Endothelial cell of umbilical vein (primary cell): ENCODE results near the gene COL9A3. TPM values are rescaled to one million over a fixed set of nuclear protein-coding genes. Genes with fewer than 3 reads are reported as not detected.

Source experiments
- BruUV-seq: library from RNA; stranded (reverse); fragments of 400-500 nt; replicated peaks from 2 replicates; lab custom pipeline; 2021; lab: Mats Ljungman, UMichigan
- CTCF ChIA-PET: fragments of 300-600, 350-600 bp; sonication (Branson Sonifier 250); formaldehyde crosslinking; loops from one replicate; lab custom pipeline; 2021; ENCODE audit warnings: antibody characterized with exemption, inconsistent platforms; lab: Charles Lee
- POLR2A ChIA-PET: fragments of 300-600, 350-600 bp; sonication (Branson Sonifier 250); formaldehyde crosslinking; loops from one replicate; lab custom pipeline; 2021; ENCODE audit warnings: antibody characterized with exemption, inconsistent platforms; lab: Charles Lee
- DNase-seq: peaks from one replicate; pipeline ENCODE4 v3.0.0-alpha.2; 2011; ENCODE audit warnings: low read depth, low spot score
- FAIRE-seq: peaks from 2 replicates; lab custom pipeline; 2011; peaks lifted over from hg19 to GRCh38; lab: Jason Lieb, UNC
- H2AFZ ChIP-seq: 2 replicates; pipeline ENCODE4 v1.6.0; 2012; ENCODE audit warnings: low read depth, low read length, control low read depth, inconsistent platforms
- H3K27ac ChIP-seq: 2 replicates; pipeline ENCODE4 v1.5.1; 2011; ENCODE audit warnings: low read depth, mild to moderate bottlenecking, control low read depth, low read length, moderate library complexity; ENCODE audit not compliant: insufficient read depth
- H3K27me3 ChIP-seq, 2 experiments: 2 replicates each; pipeline versions ENCODE4 v1.6.0 to v1.6.1; 2011; ENCODE audit warnings: low read length in 2 of 2, mixed read lengths in 1 of 2; ENCODE audit not compliant: control insufficient read depth in 2 of 2, insufficient read depth in 2 of 2
- H3K36me3 ChIP-seq, 2 experiments: 2 replicates in 1 of 2; 3 replicates in 1 of 2; pipeline ENCODE4 v1.5.1; 2011; ENCODE audit warnings: low read length in 2 of 2, mild to moderate bottlenecking in 1 of 2, moderate library complexity in 1 of 2; ENCODE audit not compliant: control insufficient read depth in 2 of 2, insufficient read depth in 2 of 2; ENCODE audit errors: extremely low read depth in 1 of 2
- H3K4me1 ChIP-seq: 3 replicates; pipeline ENCODE4 v1.5.1; 2011; ENCODE audit warnings: mild to moderate bottlenecking, low read length; ENCODE audit not compliant: control insufficient read depth, insufficient read depth; ENCODE audit errors: extremely low read depth
- H3K4me2 ChIP-seq: 2 replicates; pipeline ENCODE4 v1.6.1; 2011; ENCODE audit warnings: low read length, control low read depth, mixed read lengths; ENCODE audit not compliant: insufficient read depth
- H3K4me3 ChIP-seq, 3 experiments: fragments of 200-600 bp in 1 of 3; sonication (generic), shearing (Covaris generic) in 1 of 3; replicated peaks in 1 of 3; 2 replicates each; pipeline ENCODE4 v1.5.1; 2011 to 2016; ENCODE audit warnings: control low read depth in 3 of 3, low read length in 3 of 3, mild to moderate bottlenecking in 2 of 3, inconsistent platforms in 1 of 3, low read depth in 1 of 3, moderate library complexity in 1 of 3; ENCODE audit not compliant: insufficient read depth in 1 of 3
- H3K79me2 ChIP-seq: 2 replicates; pipeline ENCODE4 v1.6.0; 2012; ENCODE audit warnings: low read length, inconsistent platforms; ENCODE audit not compliant: control insufficient read depth, insufficient read depth
- H3K9ac ChIP-seq: replicated peaks from 2 replicates; pipeline ENCODE3; 2011; ENCODE audit warnings: low read length, control low read depth; ENCODE audit not compliant: insufficient read depth; ENCODE audit errors: extremely low read depth
- H3K9me1 ChIP-seq: replicated peaks from 3 replicates; pipeline ENCODE4 v1.6.0; 2011; ENCODE audit warnings: mild to moderate bottlenecking, low read length; ENCODE audit not compliant: control insufficient read depth, insufficient read depth; ENCODE audit errors: extremely low read depth
- H3K9me3 ChIP-seq: replicated peaks from 2 replicates; pipeline ENCODE4 v1.5.1; 2012; ENCODE audit warnings: low read length, inconsistent platforms; ENCODE audit not compliant: control insufficient read depth, insufficient read depth
- H4K20me1 ChIP-seq: replicated peaks from 2 replicates; pipeline ENCODE3; 2011; ENCODE audit warnings: mild to moderate bottlenecking, low read length; ENCODE audit not compliant: control insufficient read depth, insufficient read depth; ENCODE audit errors: extremely low read depth
- CTCF ChIP-seq, 2 donors: IDR thresholded peaks; 1 replicate in 1 of 2; 2 replicates in 1 of 2; pipeline ENCODE4 v1.5.1; 2011; ENCODE audit warnings: low read length in 2 of 2, mild to moderate bottlenecking in 2 of 2, moderate library complexity in 2 of 2, control low read depth in 1 of 2, inconsistent platforms in 1 of 2, low read depth in 1 of 2; ENCODE audit not compliant: insufficient read depth in 1 of 2; ENCODE audit errors: extremely low read depth in 1 of 2
- EZH2 ChIP-seq: IDR thresholded peaks from 2 replicates; pipeline ENCODE4 v1.6.1; 2012; ENCODE audit warnings: borderline replicate concordance, low read depth, mild to moderate bottlenecking, moderate library complexity, low read length, inconsistent platforms; ENCODE audit not compliant: severe bottlenecking
- FOS ChIP-seq: IDR thresholded peaks from 2 replicates; pipeline ENCODE4 v1.6.1; 2011; ENCODE audit warnings: mild to moderate bottlenecking, low read length, moderate library complexity, borderline replicate concordance; ENCODE audit not compliant: insufficient read depth
- GATA2 ChIP-seq: IDR thresholded peaks from 2 replicates; pipeline ENCODE4 v1.7.0; 2011; ENCODE audit warnings: low read depth, mild to moderate bottlenecking, moderate library complexity, mixed read lengths, low read length; ENCODE audit not compliant: insufficient read length, insufficient read depth
- JUN ChIP-seq: IDR thresholded peaks from 2 replicates; pipeline ENCODE4 v1.6.1; 2011; ENCODE audit warnings: borderline replicate concordance, low read depth; ENCODE audit not compliant: insufficient read length, insufficient read depth
- MAX ChIP-seq: IDR thresholded peaks from 2 replicates; pipeline ENCODE4 v1.6.1; 2011; ENCODE audit not compliant: insufficient read depth, insufficient read length
- MYC ChIP-seq: IDR thresholded peaks from one replicate; pipeline ENCODE4 v1.6.1; 2011; ENCODE audit warnings: mild to moderate bottlenecking, low read depth, low read length
- POLR2A ChIP-seq: IDR thresholded peaks from 2 replicates; pipeline ENCODE4 v1.6.1; 2012; ENCODE audit warnings: low read depth, mild to moderate bottlenecking, control low read depth, low read length
- POLR2AphosphoS5 ChIP-seq: IDR thresholded peaks from 2 replicates; pipeline ENCODE4 v1.6.1; 2012; ENCODE audit warnings: low read depth, mild to moderate bottlenecking, control low read depth, low read length, moderate library complexity; ENCODE audit not compliant: insufficient read depth
- dilution Hi-C: fragments of 300-500 bp; cut with MboI; formaldehyde crosslinking; loops from one replicate; pipeline ENCODE4 v1.15.0; 2019; ENCODE audit warnings: low sequenced_read_pairs; ENCODE audit not compliant: extremely low pct_ligation_motif_present
- intact Hi-C: fragments of 100-400 bp; cut with micrococcal nuclease; formaldehyde crosslinking; loops from one replicate; pipeline ENCODE4 v1.10.0; 2022
- polyA plus RNA-seq, 4 experiments: library from polyadenylated mRNA; depleted of rRNA in 3 of 4; stranded (reverse) in 3 of 4; unstranded in 1 of 4; fragments of >200 nt; gene quantifications; 2 replicates each; pipeline versions ENCODE4 v1.2.1 to v1.2.3, GENCODE V29; 2011 to 2012; ENCODE audit warnings: missing spikeins in 1 of 4
- total RNA-seq: library from RNA; stranded (reverse); gene quantifications from 2 replicates; pipeline ENCODE4 v1.2.3, GENCODE V29; 2021

Gene COL9A3
- total and polyA plus RNA-seq, 2 donors (not counting 3 experiments of a cell fraction or from before 2014, with no cell fraction given) = 0.46 to 0.60 TPM

GRCh38 chr20:62770916-62771315 lies 45.9 kb upstream of the COL9A3 start:
- Histone ChIP-seq H3K9ac (no peak overlapping the region), H3K4me3 (no peak overlapping the region), H3K27me3 (no peaks in the 10 kb centered on the region), H2AFZ (no peak overlapping the region), H3K36me3 (no peaks in the 10 kb centered on the region), H3K9me1 (no peaks in the 10 kb centered on the region), H3K9me3 (no peaks in the 10 kb centered on the region), H3K27ac (no peak overlapping the region), H3K79me2 (no peaks in the 10 kb centered on the region), H3K4me2 (no peak overlapping the region), H4K20me1 (no peaks in the 10 kb centered on the region), H3K4me1 (peaks cover 11% of the 10 kb centered on the region)
- intact Hi-C loops = no loop called here
- dilution Hi-C loops = no loop called here
- TF ChIP-seq JUN = no peak
- TF ChIP-seq POLR2A = no peak
- TF ChIP-seq MYC = no peak
- TF ChIP-seq EZH2 = no peak
- TF ChIP-seq GATA2 = no peak
- no peak for TF ChIP-seq FOS
- TF ChIP-seq CTCF (IDR thresholded peaks at IDR 0.05; ENCODE audit: extremely low read depth in 1 of 2, insufficient read depth in 1 of 2, low read depth in 1 of 2, low read length in 2 of 2) = no peak
- no peak for TF ChIP-seq POLR2AphosphoS5
- no peak for TF ChIP-seq MAX
- FAIRE-seq (no peak), DNase-seq (no peak)
- POLR2A ChIA-PET = no interaction called here
- no TSS peak for BruUV-seq
- CTCF ChIA-PET = interaction anchor here (1.4 kb wide), 1 partner anchor 62 kb away, joined by 3 read pairs; the partner anchor contains the start of gene NTSR1
